Panc1 (cell line): ENCODE data around the gene S1PR1. TPM values are rescaled to one million over a fixed set of nuclear protein-coding genes. Genes with fewer than 3 reads are reported as not detected.

Experiments used
- ATAC-seq: fragments of 200-7000 bp; cut with Tn5 transposase; 2 replicates; pipeline ENCODE4 v1.9.1; 2020; ENCODE audit warnings: mild to moderate bottlenecking, moderate library complexity
- BruUV-seq: library from RNA; stranded (reverse); fragments of 400-500 nt; replicated peaks from 2 replicates; lab custom pipeline; 2021; lab: Mats Ljungman, UMichigan
- CTCF ChIA-PET: fragments of 300-600 bp; sonication (Branson Sonifier 250); formaldehyde crosslinking; loops from one replicate; lab custom pipeline; 2022; ENCODE audit warnings: antibody characterized with exemption; lab: Charles Lee
- POLR2A ChIA-PET: fragments of 300-600 bp; sonication (Branson Sonifier 250); formaldehyde crosslinking; loops from one replicate; lab custom pipeline; 2022; ENCODE audit warnings: antibody characterized with exemption; lab: Charles Lee
- DNase-seq: peaks from one replicate; pipeline ENCODE4 v3.0.0-alpha.2; 2010; ENCODE audit warnings: low read depth, low spot score
- H3K27ac ChIP-seq: 2 replicates; pipeline ENCODE4 v1.5.1; 2011; ENCODE audit warnings: mild to moderate bottlenecking, low read length, inconsistent platforms
- H3K27me3 ChIP-seq: fragments of 200-500 bp; sonication (Bioruptor generic); 2 replicates; pipeline ENCODE4 v1.6.0; 2014; ENCODE audit warnings: low read length, inconsistent platforms; ENCODE audit not compliant: control insufficient read depth, insufficient read depth
- H3K36me3 ChIP-seq: fragments of 200-500 bp; sonication (Bioruptor generic); 2 replicates; pipeline ENCODE4 v1.5.1; 2014; ENCODE audit warnings: inconsistent platforms, mild to moderate bottlenecking, low read length, moderate library complexity; ENCODE audit not compliant: control insufficient read depth, insufficient read depth
- H3K4me1 ChIP-seq: 2 replicates; pipeline ENCODE4 v1.5.1; 2011; ENCODE audit warnings: inconsistent platforms, mild to moderate bottlenecking, low read length, moderate library complexity; ENCODE audit not compliant: control insufficient read depth, insufficient read depth
- H3K4me3 ChIP-seq, 2 experiments: 2 replicates each; pipeline ENCODE4 v1.5.1; 2011 to 2012; ENCODE audit warnings: low read depth in 2 of 2, low read length in 2 of 2, mild to moderate bottlenecking in 2 of 2, inconsistent platforms in 1 of 2, moderate library complexity in 1 of 2
- H3K9me3 ChIP-seq: fragments of 200-500 bp; sonication (Bioruptor generic); 2 replicates; pipeline ENCODE4 v1.5.1; 2014; ENCODE audit warnings: low read depth, mild to moderate bottlenecking, inconsistent platforms, low read length, moderate library complexity; ENCODE audit not compliant: control insufficient read depth, insufficient read depth
- CTCF ChIP-seq: fragments of 450-650 bp; IDR thresholded peaks from 2 replicates; pipeline ENCODE4 v1.5.1; 2017; ENCODE audit warnings: mild to moderate bottlenecking
- POLR2AphosphoS5 ChIP-seq: IDR thresholded peaks from 2 replicates; pipeline ENCODE4 v1.6.1; 2012; ENCODE audit warnings: mild to moderate bottlenecking, low read depth, low read length, moderate library complexity
- REST ChIP-seq, 2 experiments: IDR thresholded peaks; 2 replicates each; pipeline ENCODE4 v1.6.1; 2011 to 2012; ENCODE audit warnings: low read depth in 2 of 2, control low read depth in 1 of 2, low read length in 1 of 2, mild to moderate bottlenecking in 1 of 2, moderate library complexity in 1 of 2; ENCODE audit not compliant: insufficient read depth in 1 of 2
- SIN3A ChIP-seq: IDR thresholded peaks from 2 replicates; pipeline ENCODE4 v1.6.1; 2012; ENCODE audit warnings: low read depth, mild to moderate bottlenecking, low read length, moderate library complexity, borderline replicate concordance; ENCODE audit not compliant: insufficient read depth
- TCF7L2 ChIP-seq: IDR thresholded peaks from 2 replicates; pipeline ENCODE4 v1.6.1; 2011; ENCODE audit warnings: mild to moderate bottlenecking, low read depth, low read length, inconsistent platforms
- in situ Hi-C: cut with HindIII; loops from 2 replicates; pipeline ENCODE4 v1.10.0; 2016; ENCODE audit warnings: low sequenced_read_pairs, low pct_unique_long_range_greater_than_20kb
- intact Hi-C: fragments of 100-400 bp; cut with micrococcal nuclease; formaldehyde crosslinking; loops from one replicate; pipeline ENCODE4 v1.10.0; 2022; ENCODE audit not compliant: unreplicated experiment
- total RNA-seq: library from RNA; stranded (reverse); gene quantifications from one replicate; pipeline ENCODE4 v1.2.1, GENCODE V29; 2021; ENCODE audit not compliant: unreplicated experiment

S1PR1 gene
- total RNA-seq, 1 experiment from 2014 or later, result 0.41 TPM

- intact Hi-C loops, result no loop called here
- POLR2A ChIA-PET, result no interaction called here
These were observed 28.9 kb upstream of the S1PR1 start for GRCh38 chr1:101207891-101208290.

GRCh38 chr1:101215363-101216011 is 21.3 kb upstream of the S1PR1 start:
- no peak overlapping the region for H3K4me3 ChIP-seq
- in situ Hi-C loops (no loop called here), intact Hi-C loops (no loop called here)
- no peaks in the 10 kb centered on the region for H3K27me3 ChIP-seq
- CTCF ChIA-PET, result no interaction called here
- POLR2A ChIA-PET, result no interaction called here
- DNase-seq (no peak), ATAC-seq (no peak)
- BruUV-seq, result no TSS peak
- H3K36me3 ChIP-seq, result no peaks in the 10 kb centered on the region
- H3K4me1 ChIP-seq, result no peaks in the 10 kb centered on the region
- TF ChIP-seq TCF7L2 (no peak), POLR2AphosphoS5 (no peak), CTCF (no peak), SIN3A (no peak), REST (IDR thresholded peaks at IDR 0.05; ENCODE audit: insufficient read depth in 1 of 2, low read depth in 2 of 2, low read length in 1 of 2) (no peak)
- no peak overlapping the region for H3K27ac ChIP-seq
- H3K9me3 ChIP-seq, result no peaks in the 10 kb centered on the region

More at GRCh38 chr1:101207891-101208290, 28.9 kb upstream of the S1PR1 start:
- DNase-seq (no peak), ATAC-seq (no peak)
- H3K4me1 ChIP-seq, result no peaks in the 10 kb centered on the region
- no peaks in the 10 kb centered on the region for H3K27me3 ChIP-seq
- TF ChIP-seq TCF7L2, result no peak
- no peak for TF ChIP-seq SIN3A
- TF ChIP-seq POLR2AphosphoS5, result no peak
- TF ChIP-seq CTCF, result no peak
- no peak for TF ChIP-seq REST (IDR thresholded peaks at IDR 0.05; ENCODE audit: insufficient read depth in 1 of 2, low read depth in 2 of 2, low read length in 1 of 2)
- in situ Hi-C loops, result no loop called here
- H3K9me3 ChIP-seq, result no peaks in the 10 kb centered on the region
- BruUV-seq, result no TSS peak
- CTCF ChIA-PET, result no interaction called here
- no peak overlapping the region for H3K27ac ChIP-seq
- H3K4me3 ChIP-seq, result no peak overlapping the region
- no peaks in the 10 kb centered on the region for H3K36me3 ChIP-seq
